K562 (cell line): ENCODE data around the gene ZNF292. TPM values are rescaled to one million over a fixed set of nuclear protein-coding genes. Genes with fewer than 3 reads are reported as not detected.

ENCODE experiments used
- ARID2 ChIP-seq: fragments of 450-650 bp; IDR thresholded peaks from 2 replicates; pipeline ENCODE4 v1.6.1; 2017; ENCODE audit warnings: antibody characterized with exemption, mild to moderate bottlenecking
- ARNT ChIP-seq, 2 experiments: fragments of 450-650 bp; IDR thresholded peaks; 2 replicates each; pipeline ENCODE4 v1.6.1; 2016; ENCODE audit warnings: mild to moderate bottlenecking in 1 of 2
- FOS ChIP-seq: IDR thresholded peaks from 3 replicates; pipeline ENCODE4 v1.6.1; 2011; ENCODE audit not compliant: insufficient read length; ENCODE audit errors: extremely low read depth
- HDAC1 ChIP-seq, 2 experiments: fragments of 450-650 bp; IDR thresholded peaks; 2 replicates each; pipeline ENCODE4 v1.6.1; 2016 to 2017; ENCODE audit warnings: inconsistent platforms in 1 of 2, mild to moderate bottlenecking in 1 of 2, moderate library complexity in 1 of 2
- HMGN3 ChIP-seq: IDR thresholded peaks from 2 replicates; pipeline ENCODE4 v1.6.1; 2011; ENCODE audit warnings: borderline replicate concordance, low read depth, mild to moderate bottlenecking, mixed read lengths, low read length; ENCODE audit not compliant: insufficient read length; ENCODE audit errors: extremely low read depth
- HOXB6 ChIP-seq: fragments of 250-450 bp; sonication (Bioruptor Pico); IDR thresholded peaks from 2 replicates; pipeline ENCODE4 v1.5.1; 2022; ENCODE audit warnings: mild to moderate bottlenecking, borderline replicate concordance
- LARP7 ChIP-seq: fragments of 450-650 bp; IDR thresholded peaks from 2 replicates; pipeline ENCODE4 v1.6.1; 2016
- MXI1 ChIP-seq: IDR thresholded peaks from 2 replicates; pipeline ENCODE4 v1.6.1; 2011; ENCODE audit warnings: low read depth, mild to moderate bottlenecking, improper control_type of control experiment, low read length
- NKRF ChIP-seq: fragments of 450-650 bp; IDR thresholded peaks from 2 replicates; pipeline ENCODE4 v1.6.1; 2016; ENCODE audit warnings: borderline replicate concordance
- NR2C2 ChIP-seq, 2 experiments: fragments of 200-800 bp in 1 of 2; sonication (Bioruptor generic) in 1 of 2; sonication (generic) in 1 of 2; formaldehyde crosslinking in 1 of 2; IDR thresholded peaks; 2 replicates each; pipeline versions ENCODE4 v1.6.1 to v1.8.0; 2016 to 2022; ENCODE audit warnings: mild to moderate bottlenecking in 1 of 2, missing compliant biosample characterization in 1 of 2, missing genetic modification characterization in 1 of 2, missing genetic modification reagents in 1 of 2
- NUFIP1 ChIP-seq: fragments of 450-650 bp; IDR thresholded peaks from 2 replicates; pipeline ENCODE4 v1.6.1; 2018; ENCODE audit not compliant: partially characterized antibody
- PRMT5 ChIP-seq: sonication (generic); formaldehyde crosslinking; IDR thresholded peaks from 2 replicates; pipeline ENCODE4 v1.5.0; 2020; ENCODE audit warnings: missing genetic modification reagents
- PYGO2 ChIP-seq: fragments of 450-650 bp; IDR thresholded peaks from 2 replicates; pipeline ENCODE4 v1.6.1; 2016; ENCODE audit warnings: mild to moderate bottlenecking, missing genetic modification characterization, moderate library complexity, missing compliant biosample characterization
- RBFOX2 ChIP-seq: fragments of 200-400 bp; formaldehyde crosslinking; IDR thresholded peaks from 2 replicates; pipeline ENCODE4 v1.6.1; 2017; ENCODE audit warnings: low read depth, mild to moderate bottlenecking, low read length, moderate library complexity
- RFX5 ChIP-seq: IDR thresholded peaks from 2 replicates; pipeline ENCODE4 v1.6.1; 2011; ENCODE audit warnings: low read depth, mild to moderate bottlenecking, improper control_type of control experiment, low read length
- SMAD3 ChIP-seq: fragments of 450-650 bp; formaldehyde crosslinking; conservative IDR thresholded peaks from 2 replicates; pipeline ENCODE4 v1.4.0; 2020; ENCODE audit warnings: mild to moderate bottlenecking
- TAF7 ChIP-seq: fragments of 450-650 bp; IDR thresholded peaks from 2 replicates; pipeline ENCODE4 v1.6.1; 2016; ENCODE audit warnings: missing genetic modification characterization, missing compliant biosample characterization
- TCF3 ChIP-seq: sonication (generic); formaldehyde crosslinking; IDR thresholded peaks from 2 replicates; pipeline ENCODE4 v1.4.0; 2020; ENCODE audit warnings: mild to moderate bottlenecking, missing genetic modification reagents
- ZBTB7A ChIP-seq: IDR thresholded peaks from 2 replicates; pipeline ENCODE4 v1.6.1; 2011; ENCODE audit warnings: low read depth, mild to moderate bottlenecking, low read length, moderate library complexity, borderline replicate concordance; ENCODE audit not compliant: control insufficient read depth
- ZEB2 ChIP-seq: fragments of 450-650 bp; IDR thresholded peaks from 2 replicates; pipeline ENCODE4 v1.6.1; 2016
- ZKSCAN3 ChIP-seq: fragments of 250-450 bp; sonication (Bioruptor Pico); IDR thresholded peaks from 2 replicates; pipeline ENCODE4 v1.4.0; 2020
- ZNF121 ChIP-seq: sonication (generic); formaldehyde crosslinking; conservative IDR thresholded peaks from 2 replicates; pipeline ENCODE4 v1.8.0; 2022; ENCODE audit warnings: missing genetic modification reagents
- ZNF280A ChIP-seq: fragments of 450-650 bp; IDR thresholded peaks from 2 replicates; pipeline ENCODE4 v1.6.1; 2018; ENCODE audit warnings: mild to moderate bottlenecking, low read depth; ENCODE audit not compliant: partially characterized antibody
- ZNF384 ChIP-seq: IDR thresholded peaks from 2 replicates; pipeline ENCODE4 v1.6.1; 2012; ENCODE audit warnings: low read depth, low read length, improper control_type of control experiment
- ZNF584 ChIP-seq: fragments of 200-800 bp; sonication (Bioruptor generic); IDR thresholded peaks from 2 replicates; pipeline ENCODE4 v1.6.1; 2016; ENCODE audit warnings: low read depth, mild to moderate bottlenecking, missing genetic modification characterization, missing compliant biosample characterization
- ZNF77 ChIP-seq: fragments of 250-450 bp; sonication (Bioruptor Pico); IDR thresholded peaks from 2 replicates; pipeline ENCODE4 v1.5.0; 2020
- polyA plus RNA-seq, 8 experiments: library from polyadenylated mRNA; depleted of rRNA in 4 of 8; stranded (reverse) in 5 of 8; unstranded in 3 of 8; fragments of >200 nt; fragmentation: Nextera tagmentation in 2 of 8; fragmentation: Illumina TruSeq in 1 of 8; extraction: Ambion mirVana in 2 of 8; extraction: Trizol in 1 of 8; gene quantifications; 2 replicates each; pipeline versions ENCODE4 v1.2.1 to v1.2.3, GENCODE V29; 2011 to 2014; ENCODE audit warnings: inconsistent platforms in 1 of 8, missing spikeins in 1 of 8
- total RNA-seq, 7 experiments: library from RNA; depleted of rRNA in 6 of 7; stranded (reverse); fragments of >200 nt in 6 of 7; fragmentation: Illumina TruSeq in 2 of 7; extraction: Trizol in 2 of 7; gene quantifications; 2 replicates each; pipeline versions ENCODE4 v1.2.1 to v1.2.3, GENCODE V29; 2011 to 2021; ENCODE audit warnings: low replicate concordance in 1 of 7
- TF ChIP-seq, protein P1 (sequence below): fragments of 250-450 bp; sonication (Bioruptor Pico); IDR thresholded peaks from 2 replicates; pipeline ENCODE4 v1.9.0; 2021; ENCODE audit warnings: mild to moderate bottlenecking

The ZNF292 gene
- total and polyA plus RNA-seq, 9 of the 15 experiments (the other 6 are each of a cell fraction or from before 2014, with no cell fraction given) = 4.4 to 17.1 (median 12.8) TPM

GRCh38 chr6:87154993-87155841 is at the start of gene ZNF292 (continued):
- TF ChIP-seq ZNF584 (no peak), ZBTB7A (peak; percentile 17), PRMT5 (CRISPR knock-in tag) (no peak), RFX5 (no peak), HMGN3 (peak; percentile 64), TCF3 (CRISPR knock-in tag) (peak; percentile 20; the same call in 1 of the 2 replicates), MXI1 (no peak), HOXB6 (CRISPR knock-in tag) (no peak), HDAC1 (IDR thresholded peaks at IDR 0.05) (peak in 1 of 2 experiments; percentile 92; a peak in 2 of 4 replicates), ARNT (IDR thresholded peaks at IDR 0.05) (peak; percentile 98 to 99), ZNF384 (no peak), ZKSCAN3 (CRISPR knock-in tag) (no peak), ZEB2 (peak; percentile 83), NUFIP1 (peak; percentile 67), TAF7 (tag) (peak; percentile 74), FOS (peak; percentile 73), NR2C2 (CRISPR knock-in tag; IDR thresholded peaks at IDR 0.05) (peak; percentile 69; the same call in 1 of the 2 replicates), NR2C2 (tag; IDR thresholded peaks at IDR 0.05) (peak; percentile 80), RBFOX2 (peak; percentile 92), ARID2 (no peak), ZNF121 (CRISPR knock-in tag) (no peak; the same call in 1 of the 2 replicates), NKRF (peak; percentile 90; the same call in 1 of the 2 replicates), SMAD3 (0 out of 2 replicates have a peak, but pooled peaks have one; percentile 33), ZNF280A (no peak), PYGO2 (tag) (no peak), ZNF77 (CRISPR knock-in tag) (no peak), LARP7 (no peak)
- TF ChIP-seq, protein P1, sequence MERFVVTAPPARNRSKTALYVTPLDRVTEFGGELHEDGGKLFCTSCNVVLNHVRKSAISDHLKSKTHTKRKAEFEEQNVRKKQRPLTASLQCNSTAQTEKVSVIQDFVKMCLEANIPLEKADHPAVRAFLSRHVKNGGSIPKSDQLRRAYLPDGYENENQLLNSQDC = no peak
